ENCODE measurements around the gene ELMO1. TPM values are rescaled to one million over a fixed set of nuclear protein-coding genes. Genes with fewer than 3 reads are reported as not detected.

Gene ELMO1
- total and polyA plus RNA-seq, 10 of the 15 experiments (the other 5 are each of a cell fraction or from before 2014, with no cell fraction given): 22.6 to 85.9 (median 56.6) TPM

DNA sequence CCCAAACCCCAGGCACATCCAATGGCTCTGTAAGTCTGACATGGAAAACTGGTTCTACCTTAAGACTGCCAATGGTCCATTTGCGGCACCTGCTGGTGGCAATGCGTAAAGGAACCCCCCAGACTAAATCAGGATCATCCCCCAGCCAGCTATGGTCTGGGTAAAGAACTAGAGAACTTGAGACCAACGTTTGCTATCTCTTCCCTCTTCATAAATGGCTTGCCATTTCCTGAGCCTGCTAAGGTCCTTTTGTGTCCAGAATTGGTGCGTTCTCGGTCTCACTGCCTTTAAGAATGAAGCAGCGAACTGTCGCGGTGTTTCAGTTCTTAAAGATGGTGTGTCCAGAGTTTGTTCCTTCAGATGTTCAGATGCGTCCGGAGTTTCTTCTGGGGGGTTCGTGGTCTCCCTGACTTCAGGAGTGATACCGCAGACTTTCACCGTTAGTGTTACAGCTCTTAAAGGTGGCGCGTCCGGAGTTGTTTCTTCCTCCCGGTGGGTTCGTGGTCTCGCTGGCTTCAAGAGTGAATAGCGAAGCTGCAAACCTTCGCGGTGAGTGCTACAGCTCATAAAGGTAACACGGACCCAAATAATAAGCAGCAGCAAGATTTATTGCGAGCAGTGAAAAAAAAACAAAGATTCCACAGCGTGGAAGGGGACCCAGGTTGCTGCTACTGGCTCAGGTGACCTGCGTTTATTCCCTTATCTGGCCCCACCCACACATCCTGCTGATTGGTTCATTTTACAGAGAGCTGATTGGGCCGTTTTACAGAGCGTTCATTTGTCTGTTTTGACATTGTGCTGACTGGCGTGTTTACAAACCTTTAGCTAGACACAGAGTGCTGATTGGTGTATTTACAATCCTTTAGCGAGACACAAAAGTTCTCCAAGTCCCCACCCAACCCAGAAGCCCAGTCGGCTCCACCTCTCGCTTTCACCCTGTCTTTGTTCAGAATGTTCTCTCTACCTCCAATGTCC, 95.4 kb downstream of the ELMO1 start (continued):
- TF ChIP-seq, protein P1, sequence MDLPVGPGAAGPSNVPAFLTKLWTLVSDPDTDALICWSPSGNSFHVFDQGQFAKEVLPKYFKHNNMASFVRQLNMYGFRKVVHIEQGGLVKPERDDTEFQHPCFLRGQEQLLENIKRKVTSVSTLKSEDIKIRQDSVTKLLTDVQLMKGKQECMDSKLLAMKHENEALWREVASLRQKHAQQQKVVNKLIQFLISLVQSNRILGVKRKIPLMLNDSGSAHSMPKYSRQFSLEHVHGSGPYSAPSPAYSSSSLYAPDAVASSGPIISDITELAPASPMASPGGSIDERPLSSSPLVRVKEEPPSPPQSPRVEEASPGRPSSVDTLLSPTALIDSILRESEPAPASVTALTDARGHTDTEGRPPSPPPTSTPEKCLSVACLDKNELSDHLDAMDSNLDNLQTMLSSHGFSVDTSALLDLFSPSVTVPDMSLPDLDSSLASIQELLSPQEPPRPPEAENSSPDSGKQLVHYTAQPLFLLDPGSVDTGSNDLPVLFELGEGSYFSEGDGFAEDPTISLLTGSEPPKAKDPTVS (IDR thresholded peaks at IDR 0.05; ENCODE audit: low read depth, low read length): no peak
- TF ChIP-seq KAT2A (conservative IDR thresholded peaks at IDR 0.05; ENCODE audit: control insufficient read depth, low read depth, low read length) (no peak), NFXL1 (IDR thresholded peaks at IDR 0.05; ENCODE audit: borderline replicate concordance) (no peak), ZNF207 (IDR thresholded peaks at IDR 0.05; ENCODE audit: borderline replicate concordance) (no peak), SREBF1 (IDR thresholded peaks at IDR 0.05; ENCODE audit: low read length) (no peak), CHD4 (IDR thresholded peaks at IDR 0.05) (no peak), HDGF (IDR thresholded peaks at IDR 0.05) (no peak), RBBP5 (conservative IDR thresholded peaks at IDR 0.05) (no peak), ATF7 (IDR thresholded peaks at IDR 0.05; ENCODE audit: low read depth) (no peak), SIX5 (IDR thresholded peaks at IDR 0.05; ENCODE audit: low read depth, low read length, severe bottlenecking) (no peak), ETV6 (conservative IDR thresholded peaks at IDR 0.05 in 1 of 2, IDR thresholded peaks at IDR 0.05 in 1 of 2; ENCODE audit: borderline replicate concordance in 1 of 2, low read depth in 1 of 2) (no peak), MEF2B (IDR thresholded peaks at IDR 0.05; ENCODE audit: partially characterized antibody, poor library complexity, severe bottlenecking) (no peak), BCL11A (IDR thresholded peaks at IDR 0.05; ENCODE audit: low read depth, low read length) (no peak), SMC3 (IDR thresholded peaks at IDR 0.05; ENCODE audit: borderline replicate concordance, low read length) (peak; percentile 95), ZNF384 (IDR thresholded peaks at IDR 0.05; ENCODE audit: borderline replicate concordance, low read depth, low read length) (no peak)
- TF ChIP-seq, protein P2, sequence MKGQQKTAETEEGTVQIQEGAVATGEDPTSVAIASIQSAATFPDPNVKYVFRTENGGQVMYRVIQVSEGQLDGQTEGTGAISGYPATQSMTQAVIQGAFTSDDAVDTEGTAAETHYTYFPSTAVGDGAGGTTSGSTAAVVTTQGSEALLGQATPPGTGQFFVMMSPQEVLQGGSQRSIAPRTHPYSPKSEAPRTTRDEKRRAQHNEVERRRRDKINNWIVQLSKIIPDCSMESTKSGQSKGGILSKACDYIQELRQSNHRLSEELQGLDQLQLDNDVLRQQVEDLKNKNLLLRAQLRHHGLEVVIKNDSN (IDR thresholded peaks at IDR 0.05; ENCODE audit: borderline replicate concordance, extremely low read length, insufficient read depth, low read depth, low read length): no peak
- TF ChIP-seq, protein P3, sequence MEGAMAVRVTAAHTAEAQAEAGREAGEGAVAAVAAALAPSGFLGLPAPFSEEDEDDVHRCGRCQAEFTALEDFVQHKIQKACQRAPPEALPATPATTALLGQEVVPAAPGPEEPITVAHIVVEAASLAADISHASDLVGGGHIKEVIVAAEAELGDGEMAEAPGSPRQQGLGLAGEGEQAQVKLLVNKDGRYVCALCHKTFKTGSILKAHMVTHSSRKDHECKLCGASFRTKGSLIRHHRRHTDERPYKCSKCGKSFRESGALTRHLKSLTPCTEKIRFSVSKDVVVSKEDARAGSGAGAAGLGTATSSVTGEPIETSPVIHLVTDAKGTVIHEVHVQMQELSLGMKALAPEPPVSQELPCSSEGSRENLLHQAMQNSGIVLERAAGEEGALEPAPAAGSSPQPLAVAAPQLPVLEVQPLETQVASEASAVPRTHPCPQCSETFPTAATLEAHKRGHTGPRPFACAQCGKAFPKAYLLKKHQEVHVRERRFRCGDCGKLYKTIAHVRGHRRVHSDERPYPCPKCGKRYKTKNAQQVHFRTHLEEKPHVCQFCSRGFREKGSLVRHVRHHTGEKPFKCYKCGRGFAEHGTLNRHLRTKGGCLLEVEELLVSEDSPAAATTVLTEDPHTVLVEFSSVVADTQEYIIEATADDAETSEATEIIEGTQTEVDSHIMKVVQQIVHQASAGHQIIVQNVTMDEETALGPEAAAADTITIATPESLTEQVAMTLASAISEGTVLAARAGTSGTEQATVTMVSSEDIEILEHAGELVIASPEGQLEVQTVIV (IDR thresholded peaks at IDR 0.05; ENCODE audit: borderline replicate concordance, partially characterized antibody): no peak
- TF ChIP-seq, protein P4, sequence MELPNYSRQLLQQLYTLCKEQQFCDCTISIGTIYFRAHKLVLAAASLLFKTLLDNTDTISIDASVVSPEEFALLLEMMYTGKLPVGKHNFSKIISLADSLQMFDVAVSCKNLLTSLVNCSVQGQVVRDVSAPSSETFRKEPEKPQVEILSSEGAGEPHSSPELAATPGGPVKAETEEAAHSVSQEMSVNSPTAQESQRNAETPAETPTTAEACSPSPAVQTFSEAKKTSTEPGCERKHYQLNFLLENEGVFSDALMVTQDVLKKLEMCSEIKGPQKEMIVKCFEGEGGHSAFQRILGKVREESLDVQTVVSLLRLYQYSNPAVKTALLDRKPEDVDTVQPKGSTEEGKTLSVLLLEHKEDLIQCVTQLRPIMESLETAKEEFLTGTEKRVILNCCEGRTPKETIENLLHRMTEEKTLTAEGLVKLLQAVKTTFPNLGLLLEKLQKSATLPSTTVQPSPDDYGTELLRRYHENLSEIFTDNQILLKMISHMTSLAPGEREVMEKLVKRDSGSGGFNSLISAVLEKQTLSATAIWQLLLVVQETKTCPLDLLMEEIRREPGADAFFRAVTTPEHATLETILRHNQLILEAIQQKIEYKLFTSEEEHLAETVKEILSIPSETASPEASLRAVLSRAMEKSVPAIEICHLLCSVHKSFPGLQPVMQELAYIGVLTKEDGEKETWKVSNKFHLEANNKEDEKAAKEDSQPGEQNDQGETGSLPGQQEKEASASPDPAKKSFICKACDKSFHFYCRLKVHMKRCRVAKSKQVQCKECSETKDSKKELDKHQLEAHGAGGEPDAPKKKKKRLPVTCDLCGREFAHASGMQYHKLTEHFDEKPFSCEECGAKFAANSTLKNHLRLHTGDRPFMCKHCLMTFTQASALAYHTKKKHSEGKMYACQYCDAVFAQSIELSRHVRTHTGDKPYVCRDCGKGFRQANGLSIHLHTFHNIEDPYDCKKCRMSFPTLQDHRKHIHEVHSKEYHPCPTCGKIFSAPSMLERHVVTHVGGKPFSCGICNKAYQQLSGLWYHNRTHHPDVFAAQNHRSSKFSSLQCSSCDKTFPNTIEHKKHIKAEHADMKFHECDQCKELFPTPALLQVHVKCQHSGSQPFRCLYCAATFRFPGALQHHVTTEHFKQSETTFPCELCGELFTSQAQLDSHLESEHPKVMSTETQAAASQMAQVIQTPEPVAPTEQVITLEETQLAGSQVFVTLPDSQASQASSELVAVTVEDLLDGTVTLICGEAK (IDR thresholded peaks at IDR 0.05; ENCODE audit: borderline replicate concordance): no peak

Data from GM12878 (cell line).